Endothelial cell of umbilical vein (primary cell): ENCODE data around the gene NXPH1. TPM values are rescaled to one million over a fixed set of nuclear protein-coding genes. Genes with fewer than 3 reads are reported as not detected.

Experiments used
- BruUV-seq: library from RNA; stranded (reverse); fragments of 400-500 nt; replicated peaks from 2 replicates; lab custom pipeline; 2021; lab: Mats Ljungman, UMichigan
- CTCF ChIA-PET: fragments of 300-600, 350-600 bp; sonication (Branson Sonifier 250); formaldehyde crosslinking; loops from one replicate; lab custom pipeline; 2021; ENCODE audit warnings: antibody characterized with exemption, inconsistent platforms; lab: Charles Lee
- POLR2A ChIA-PET: fragments of 300-600, 350-600 bp; sonication (Branson Sonifier 250); formaldehyde crosslinking; loops from one replicate; lab custom pipeline; 2021; ENCODE audit warnings: antibody characterized with exemption, inconsistent platforms; lab: Charles Lee
- DNase-seq: peaks from one replicate; pipeline ENCODE4 v3.0.0-alpha.2; 2011; ENCODE audit warnings: low read depth, low spot score
- FAIRE-seq: peaks from 2 replicates; lab custom pipeline; 2011; peaks lifted over from hg19 to GRCh38; lab: Jason Lieb, UNC
- H2AFZ ChIP-seq: 2 replicates; pipeline ENCODE4 v1.6.0; 2012; ENCODE audit warnings: low read depth, low read length, control low read depth, inconsistent platforms
- H3K27ac ChIP-seq: 2 replicates; pipeline ENCODE4 v1.5.1; 2011; ENCODE audit warnings: low read depth, mild to moderate bottlenecking, control low read depth, low read length, moderate library complexity; ENCODE audit not compliant: insufficient read depth
- H3K27me3 ChIP-seq, 2 experiments: 2 replicates each; pipeline versions ENCODE4 v1.6.0 to v1.6.1; 2011; ENCODE audit warnings: low read length in 2 of 2, mixed read lengths in 1 of 2; ENCODE audit not compliant: control insufficient read depth in 2 of 2, insufficient read depth in 2 of 2
- H3K36me3 ChIP-seq, 2 experiments: 2 replicates in 1 of 2; 3 replicates in 1 of 2; pipeline ENCODE4 v1.5.1; 2011; ENCODE audit warnings: low read length in 2 of 2, mild to moderate bottlenecking in 1 of 2, moderate library complexity in 1 of 2; ENCODE audit not compliant: control insufficient read depth in 2 of 2, insufficient read depth in 2 of 2; ENCODE audit errors: extremely low read depth in 1 of 2
- H3K4me1 ChIP-seq: 3 replicates; pipeline ENCODE4 v1.5.1; 2011; ENCODE audit warnings: mild to moderate bottlenecking, low read length; ENCODE audit not compliant: control insufficient read depth, insufficient read depth; ENCODE audit errors: extremely low read depth
- H3K4me2 ChIP-seq: 2 replicates; pipeline ENCODE4 v1.6.1; 2011; ENCODE audit warnings: low read length, control low read depth, mixed read lengths; ENCODE audit not compliant: insufficient read depth
- H3K4me3 ChIP-seq, 3 experiments: fragments of 200-600 bp in 1 of 3; sonication (generic), shearing (Covaris generic) in 1 of 3; replicated peaks in 1 of 3; 2 replicates each; pipeline ENCODE4 v1.5.1; 2011 to 2016; ENCODE audit warnings: control low read depth in 3 of 3, low read length in 3 of 3, mild to moderate bottlenecking in 2 of 3, inconsistent platforms in 1 of 3, low read depth in 1 of 3, moderate library complexity in 1 of 3; ENCODE audit not compliant: insufficient read depth in 1 of 3
- H3K79me2 ChIP-seq: 2 replicates; pipeline ENCODE4 v1.6.0; 2012; ENCODE audit warnings: low read length, inconsistent platforms; ENCODE audit not compliant: control insufficient read depth, insufficient read depth
- H3K9ac ChIP-seq: replicated peaks from 2 replicates; pipeline ENCODE3; 2011; ENCODE audit warnings: low read length, control low read depth; ENCODE audit not compliant: insufficient read depth; ENCODE audit errors: extremely low read depth
- H3K9me1 ChIP-seq: replicated peaks from 3 replicates; pipeline ENCODE4 v1.6.0; 2011; ENCODE audit warnings: mild to moderate bottlenecking, low read length; ENCODE audit not compliant: control insufficient read depth, insufficient read depth; ENCODE audit errors: extremely low read depth
- H3K9me3 ChIP-seq: replicated peaks from 2 replicates; pipeline ENCODE4 v1.5.1; 2012; ENCODE audit warnings: low read length, inconsistent platforms; ENCODE audit not compliant: control insufficient read depth, insufficient read depth
- H4K20me1 ChIP-seq: replicated peaks from 2 replicates; pipeline ENCODE3; 2011; ENCODE audit warnings: mild to moderate bottlenecking, low read length; ENCODE audit not compliant: control insufficient read depth, insufficient read depth; ENCODE audit errors: extremely low read depth
- EZH2 ChIP-seq: IDR thresholded peaks from 2 replicates; pipeline ENCODE4 v1.6.1; 2012; ENCODE audit warnings: borderline replicate concordance, low read depth, mild to moderate bottlenecking, moderate library complexity, low read length, inconsistent platforms; ENCODE audit not compliant: severe bottlenecking
- FOS ChIP-seq: IDR thresholded peaks from 2 replicates; pipeline ENCODE4 v1.6.1; 2011; ENCODE audit warnings: mild to moderate bottlenecking, low read length, moderate library complexity, borderline replicate concordance; ENCODE audit not compliant: insufficient read depth
- GATA2 ChIP-seq: IDR thresholded peaks from 2 replicates; pipeline ENCODE4 v1.7.0; 2011; ENCODE audit warnings: low read depth, mild to moderate bottlenecking, moderate library complexity, mixed read lengths, low read length; ENCODE audit not compliant: insufficient read length, insufficient read depth
- JUN ChIP-seq: IDR thresholded peaks from 2 replicates; pipeline ENCODE4 v1.6.1; 2011; ENCODE audit warnings: borderline replicate concordance, low read depth; ENCODE audit not compliant: insufficient read length, insufficient read depth
- MYC ChIP-seq: IDR thresholded peaks from one replicate; pipeline ENCODE4 v1.6.1; 2011; ENCODE audit warnings: mild to moderate bottlenecking, low read depth, low read length
- POLR2A ChIP-seq: IDR thresholded peaks from 2 replicates; pipeline ENCODE4 v1.6.1; 2012; ENCODE audit warnings: low read depth, mild to moderate bottlenecking, control low read depth, low read length
- POLR2AphosphoS5 ChIP-seq: IDR thresholded peaks from 2 replicates; pipeline ENCODE4 v1.6.1; 2012; ENCODE audit warnings: low read depth, mild to moderate bottlenecking, control low read depth, low read length, moderate library complexity; ENCODE audit not compliant: insufficient read depth
- dilution Hi-C: fragments of 300-500 bp; cut with MboI; formaldehyde crosslinking; loops from one replicate; pipeline ENCODE4 v1.15.0; 2019; ENCODE audit warnings: low sequenced_read_pairs; ENCODE audit not compliant: extremely low pct_ligation_motif_present
- intact Hi-C: fragments of 100-400 bp; cut with micrococcal nuclease; formaldehyde crosslinking; loops from one replicate; pipeline ENCODE4 v1.10.0; 2022
- polyA plus RNA-seq, 4 experiments: library from polyadenylated mRNA; depleted of rRNA in 3 of 4; stranded (reverse) in 3 of 4; unstranded in 1 of 4; fragments of >200 nt; gene quantifications; 2 replicates each; pipeline versions ENCODE4 v1.2.1 to v1.2.3, GENCODE V29; 2011 to 2012; ENCODE audit warnings: missing spikeins in 1 of 4
- total RNA-seq: library from RNA; stranded (reverse); gene quantifications from 2 replicates; pipeline ENCODE4 v1.2.3, GENCODE V29; 2021
- TF ChIP-seq, protein P1 (sequence below), 2 donors: IDR thresholded peaks; 1 replicate in 1 of 2; 2 replicates in 1 of 2; pipeline ENCODE4 v1.5.1; 2011; ENCODE audit warnings: low read length in 2 of 2, mild to moderate bottlenecking in 2 of 2, moderate library complexity in 2 of 2, control low read depth in 1 of 2, inconsistent platforms in 1 of 2, low read depth in 1 of 2; ENCODE audit not compliant: insufficient read depth in 1 of 2; ENCODE audit errors: extremely low read depth in 1 of 2
- TF ChIP-seq, protein P2 (sequence below): IDR thresholded peaks from 2 replicates; pipeline ENCODE4 v1.6.1; 2011; ENCODE audit not compliant: insufficient read depth, insufficient read length

NXPH1 gene
- total and polyA plus RNA-seq, 2 donors (not counting 3 experiments of a cell fraction or from before 2014, with no cell fraction given) = not detected

DNA sequence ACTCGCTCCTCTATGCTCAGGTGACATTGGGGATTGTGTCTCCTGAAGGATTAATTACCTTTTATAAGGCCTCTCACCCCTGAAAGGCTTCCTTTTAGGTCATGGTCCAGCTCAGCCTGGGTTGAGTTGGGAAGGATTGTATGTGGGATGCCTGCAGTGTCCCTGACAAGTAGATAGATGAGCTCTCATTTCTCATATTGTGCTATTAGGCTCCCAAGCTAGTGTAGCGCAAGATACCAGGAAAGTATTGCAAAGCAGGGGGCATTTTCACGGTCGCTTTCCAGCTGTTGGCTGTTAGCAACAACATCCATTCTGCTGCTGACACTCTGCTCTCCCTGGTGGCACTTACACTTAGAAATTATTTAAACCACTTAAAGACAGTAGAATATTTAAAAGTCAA, 31.9 kb downstream of the NXPH1 start:
- FAIRE-seq = no peak
- H3K4me1 ChIP-seq = no peaks in the 10 kb centered on the region
- no TSS peak for BruUV-seq
- H3K9ac ChIP-seq = no peak overlapping the region
- no peak overlapping the region for H3K4me2 ChIP-seq
- no peaks in the 10 kb centered on the region for H3K9me1 ChIP-seq
- no peaks in the 10 kb centered on the region for H3K27me3 ChIP-seq
- peaks cover 2% of the 10 kb centered on the region for H3K9me3 ChIP-seq
- H3K79me2 ChIP-seq = no peaks in the 10 kb centered on the region
- H3K27ac ChIP-seq = no peak overlapping the region
- H2AFZ ChIP-seq = no peak overlapping the region
- ChIA-PET CTCF (no interaction called here), POLR2A (no interaction called here)
- no peaks in the 10 kb centered on the region for H3K36me3 ChIP-seq
- DNase-seq = no peak
- dilution Hi-C loops (no loop called here), intact Hi-C loops (no loop called here)
- no peaks in the 10 kb centered on the region for H4K20me1 ChIP-seq
- H3K4me3 ChIP-seq = no peak overlapping the region
- TF ChIP-seq EZH2 = no peak
- TF ChIP-seq JUN = no peak
- TF ChIP-seq POLR2AphosphoS5 = no peak
- TF ChIP-seq, protein P1, sequence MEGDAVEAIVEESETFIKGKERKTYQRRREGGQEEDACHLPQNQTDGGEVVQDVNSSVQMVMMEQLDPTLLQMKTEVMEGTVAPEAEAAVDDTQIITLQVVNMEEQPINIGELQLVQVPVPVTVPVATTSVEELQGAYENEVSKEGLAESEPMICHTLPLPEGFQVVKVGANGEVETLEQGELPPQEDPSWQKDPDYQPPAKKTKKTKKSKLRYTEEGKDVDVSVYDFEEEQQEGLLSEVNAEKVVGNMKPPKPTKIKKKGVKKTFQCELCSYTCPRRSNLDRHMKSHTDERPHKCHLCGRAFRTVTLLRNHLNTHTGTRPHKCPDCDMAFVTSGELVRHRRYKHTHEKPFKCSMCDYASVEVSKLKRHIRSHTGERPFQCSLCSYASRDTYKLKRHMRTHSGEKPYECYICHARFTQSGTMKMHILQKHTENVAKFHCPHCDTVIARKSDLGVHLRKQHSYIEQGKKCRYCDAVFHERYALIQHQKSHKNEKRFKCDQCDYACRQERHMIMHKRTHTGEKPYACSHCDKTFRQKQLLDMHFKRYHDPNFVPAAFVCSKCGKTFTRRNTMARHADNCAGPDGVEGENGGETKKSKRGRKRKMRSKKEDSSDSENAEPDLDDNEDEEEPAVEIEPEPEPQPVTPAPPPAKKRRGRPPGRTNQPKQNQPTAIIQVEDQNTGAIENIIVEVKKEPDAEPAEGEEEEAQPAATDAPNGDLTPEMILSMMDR (IDR thresholded peaks at IDR 0.05; ENCODE audit: extremely low read depth in 1 of 2, insufficient read depth in 1 of 2, low read depth in 1 of 2, low read length in 2 of 2) = no peak
- TF ChIP-seq, protein P2, sequence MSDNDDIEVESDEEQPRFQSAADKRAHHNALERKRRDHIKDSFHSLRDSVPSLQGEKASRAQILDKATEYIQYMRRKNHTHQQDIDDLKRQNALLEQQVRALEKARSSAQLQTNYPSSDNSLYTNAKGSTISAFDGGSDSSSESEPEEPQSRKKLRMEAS = no peak
- TF ChIP-seq GATA2 = no peak
- no peak for TF ChIP-seq MYC
- TF ChIP-seq FOS = no peak
- TF ChIP-seq POLR2A = no peak
